ENCODE results near the gene NEK11. TPM values are rescaled to one million over a fixed set of nuclear protein-coding genes. Genes with fewer than 3 reads are reported as not detected.

Gene NEK11
- total and polyA plus RNA-seq, 2 experiments from 2014 or later, result 1.7 to 2.0 TPM

- Histone ChIP-seq H3K27ac (no peak overlapping the region), H3K9me3 (ENCODE audit: low read depth) (no peaks in the 10 kb centered on the region), H3K4me3 (no peak overlapping the region), H3K4me1 (ENCODE audit: low read depth) (no peaks in the 10 kb centered on the region), H3K36me3 (no peaks in the 10 kb centered on the region), H3K27me3 (no peaks in the 10 kb centered on the region)
- TF ChIP-seq CTCF (IDR thresholded peaks at IDR 0.05; ENCODE audit: low read depth, low read length), result no peak
- no peak for DNase-seq (ENCODE audit: low read depth in 1 of 2, low spot score in 1 of 2)
These were observed 223.8 kb downstream of the NEK11 start for GRCh38 chr3:131250466-131250865.

- H3K27me3 ChIP-seq, result no peaks in the 10 kb centered on the region
- no peak overlapping the region for H3K4me3 ChIP-seq
- peak in 1 of 2 donors; percentile 71 for DNase-seq (ENCODE audit: low read depth in 1 of 2, low spot score in 1 of 2)
- H3K9me3 ChIP-seq (ENCODE audit: low read depth), result no peaks in the 10 kb centered on the region
- no peaks in the 10 kb centered on the region for H3K36me3 ChIP-seq
- H3K4me1 ChIP-seq (ENCODE audit: low read depth), result no peaks in the 10 kb centered on the region
- no peak for TF ChIP-seq CTCF (IDR thresholded peaks at IDR 0.05; ENCODE audit: low read depth, low read length)
- no peak overlapping the region for H3K27ac ChIP-seq
These were observed 233.8 kb downstream of the NEK11 start for GRCh38 chr3:131260525-131260924.

- Histone ChIP-seq H3K9me3 (ENCODE audit: low read depth) (no peaks in the 10 kb centered on the region), H3K27ac (no peak overlapping the region), H3K27me3 (no peaks in the 10 kb centered on the region), H3K4me1 (ENCODE audit: low read depth) (no peaks in the 10 kb centered on the region), H3K36me3 (no peaks in the 10 kb centered on the region), H3K4me3 (no peak overlapping the region)
- no peak for DNase-seq (ENCODE audit: low read depth in 1 of 2, low spot score in 1 of 2)
- no peak for TF ChIP-seq CTCF (IDR thresholded peaks at IDR 0.05; ENCODE audit: low read depth, low read length)
These were observed 234.4 kb downstream of the NEK11 start for GRCh38 chr3:131261104-131261503.

GRCh38 chr3:131275556-131275955, 248.9 kb downstream of the NEK11 start:
- DNase-seq (ENCODE audit: low read depth in 1 of 2, low spot score in 1 of 2), result no peak
- TF ChIP-seq CTCF (IDR thresholded peaks at IDR 0.05; ENCODE audit: low read depth, low read length), result no peak
- H3K9me3 ChIP-seq (ENCODE audit: low read depth), result no peaks in the 10 kb centered on the region

GRCh38 chr3:131277836-131278497, 251.3 kb downstream of the NEK11 start:
- TF ChIP-seq CTCF (IDR thresholded peaks at IDR 0.05; ENCODE audit: low read depth, low read length), result no peak
- no peaks in the 10 kb centered on the region for H3K27me3 ChIP-seq
- H3K36me3 ChIP-seq, result no peaks in the 10 kb centered on the region

More at GRCh38 chr3:131275556-131275955, 248.9 kb downstream of the NEK11 start:
- Histone ChIP-seq H3K27me3 (no peaks in the 10 kb centered on the region), H3K4me3 (no peak overlapping the region), H3K36me3 (no peaks in the 10 kb centered on the region), H3K27ac (no peak overlapping the region), H3K4me1 (ENCODE audit: low read depth) (no peaks in the 10 kb centered on the region)

More at GRCh38 chr3:131277836-131278497, 251.3 kb downstream of the NEK11 start:
- no peak overlapping the region for H3K4me3 ChIP-seq
- DNase-seq (ENCODE audit: low read depth in 1 of 2, low spot score in 1 of 2), result peak in 1 of 2 donors; percentile 43
- H3K27ac ChIP-seq, result no peak overlapping the region
- peaks cover 19% of the 10 kb centered on the region for H3K4me1 ChIP-seq (ENCODE audit: low read depth)
- H3K9me3 ChIP-seq (ENCODE audit: low read depth), result no peaks in the 10 kb centered on the region
